VCaP (cell line): ENCODE data around the gene C6orf141.
A peak's percentile ranks its signal among the peaks of the same experiment; 100 is the strongest.

Experiments used
- H3K27ac ChIP-seq: fragments of 450-650 bp; 2 replicates; pipeline ENCODE4 v1.5.1; 2017
- CTCF ChIP-seq: fragments of 450-650 bp; conservative IDR thresholded peaks from 2 replicates; pipeline ENCODE4 v1.5.1; 2017; ENCODE audit warnings: mild to moderate bottlenecking, moderate library complexity

C6orf141 gene

DNA sequence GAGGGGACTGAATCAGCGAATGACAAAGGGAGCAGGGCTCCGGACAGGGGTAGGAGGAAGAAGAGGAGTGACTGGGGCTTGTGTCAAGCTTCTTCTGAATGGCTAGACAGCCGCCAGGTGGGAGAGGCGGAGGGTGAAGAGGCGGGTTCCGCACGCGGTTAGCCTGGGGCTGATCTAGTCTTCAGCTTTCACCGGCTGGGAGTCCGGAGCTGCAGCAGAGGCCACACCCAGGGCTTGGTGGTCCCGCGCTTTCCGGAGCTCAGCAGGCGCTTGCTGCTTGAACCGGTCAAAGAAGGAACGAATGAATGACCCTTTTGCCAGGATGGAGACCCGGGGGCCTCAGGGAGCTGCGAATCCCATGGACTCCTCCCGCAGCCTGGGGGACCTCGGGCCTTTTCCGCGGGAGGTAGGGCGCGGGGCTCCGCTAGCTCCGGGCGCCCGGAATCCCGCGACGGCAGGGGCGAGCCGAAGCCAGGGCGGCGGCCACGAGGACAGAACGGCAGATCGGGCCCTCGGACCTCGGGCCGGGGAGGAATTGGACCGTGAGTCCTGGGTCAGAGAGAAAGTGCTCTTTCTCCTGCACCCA is at the start of gene C6orf141:
Gene C6orf141 (plus strand): TSS at position 177 of the 586 bp plus-strand sequence. CDS start 125 bp downstream, at position 302.
- H3K27ac ChIP-seq = no peak within 1 kb of the TSS
- TF ChIP-seq CTCF = no peak

DNA sequence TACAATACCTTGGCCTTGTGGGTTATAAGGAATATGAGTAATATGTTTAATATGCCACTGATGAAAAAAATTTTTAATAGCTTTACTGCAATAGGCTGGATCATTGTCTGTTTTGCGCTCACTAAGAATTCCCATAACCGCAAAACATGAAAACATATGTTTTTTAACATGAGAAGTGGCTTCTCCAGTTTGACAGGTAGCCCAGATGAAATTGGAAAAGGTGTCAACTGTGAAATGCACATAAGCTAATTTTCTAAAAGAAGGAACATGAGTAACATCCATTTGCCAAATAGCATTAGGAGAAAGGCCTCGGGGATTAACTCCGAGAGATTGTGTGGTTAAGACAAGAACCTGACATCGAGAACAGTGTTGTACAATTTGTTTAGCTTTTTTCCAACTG is 45.8 kb upstream of the C6orf141 start:
- no peak for TF ChIP-seq CTCF
- H3K27ac ChIP-seq = no peak overlapping the region

DNA sequence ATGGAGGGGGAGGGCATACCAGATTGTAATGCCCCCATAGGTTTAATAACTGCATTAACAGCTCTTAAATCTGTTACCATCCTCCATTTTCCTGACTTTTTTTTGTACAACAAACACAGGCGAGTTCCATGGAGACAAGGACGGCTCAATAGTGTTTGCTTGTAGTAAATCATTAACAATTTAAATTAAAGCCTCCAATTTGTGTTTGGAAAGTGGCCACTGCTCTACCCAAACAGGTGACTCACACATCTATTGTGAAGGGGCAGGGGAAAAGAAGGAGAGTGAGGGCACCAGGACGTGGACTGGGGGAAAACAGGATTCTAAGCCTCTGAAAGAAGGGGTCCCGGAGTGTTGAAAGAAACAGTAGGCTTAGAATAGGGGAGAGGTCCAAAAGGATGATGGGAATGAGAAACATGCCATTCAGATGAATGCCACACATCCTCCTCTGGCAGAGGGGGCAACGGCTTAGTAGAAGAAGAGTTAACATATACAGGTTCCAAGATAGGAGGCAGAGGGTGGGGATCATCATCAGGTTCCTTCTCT is 43.8 kb upstream of the C6orf141 start:
- no peak overlapping the region for H3K27ac ChIP-seq
- TF ChIP-seq CTCF = no peak

DNA sequence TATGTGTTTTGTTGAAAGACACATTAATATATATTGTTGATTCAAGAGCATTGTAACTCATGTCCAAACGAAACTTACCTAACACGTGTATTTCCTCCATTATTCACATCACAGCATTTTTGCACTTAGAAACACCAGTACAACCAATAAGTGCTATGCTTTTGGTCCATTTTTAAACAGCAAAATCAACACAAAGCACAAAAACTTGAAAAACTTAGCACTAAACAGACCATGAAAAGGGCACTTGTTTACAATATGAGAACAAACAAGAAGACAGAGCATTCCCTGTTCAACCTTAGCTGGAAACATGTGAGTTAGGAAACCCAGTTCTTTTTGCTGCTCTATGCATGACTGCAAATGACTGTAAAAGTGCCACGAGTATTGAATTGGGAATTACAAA is 41.1 kb upstream of the C6orf141 start:
- H3K27ac ChIP-seq = peak overlapping the region; percentile 48
- no peak for TF ChIP-seq CTCF

GRCh38 chr6:49513153-49513989 is 37.1 kb upstream of the C6orf141 start:
- H3K27ac ChIP-seq = no peak overlapping the region
- TF ChIP-seq CTCF = no peak

DNA sequence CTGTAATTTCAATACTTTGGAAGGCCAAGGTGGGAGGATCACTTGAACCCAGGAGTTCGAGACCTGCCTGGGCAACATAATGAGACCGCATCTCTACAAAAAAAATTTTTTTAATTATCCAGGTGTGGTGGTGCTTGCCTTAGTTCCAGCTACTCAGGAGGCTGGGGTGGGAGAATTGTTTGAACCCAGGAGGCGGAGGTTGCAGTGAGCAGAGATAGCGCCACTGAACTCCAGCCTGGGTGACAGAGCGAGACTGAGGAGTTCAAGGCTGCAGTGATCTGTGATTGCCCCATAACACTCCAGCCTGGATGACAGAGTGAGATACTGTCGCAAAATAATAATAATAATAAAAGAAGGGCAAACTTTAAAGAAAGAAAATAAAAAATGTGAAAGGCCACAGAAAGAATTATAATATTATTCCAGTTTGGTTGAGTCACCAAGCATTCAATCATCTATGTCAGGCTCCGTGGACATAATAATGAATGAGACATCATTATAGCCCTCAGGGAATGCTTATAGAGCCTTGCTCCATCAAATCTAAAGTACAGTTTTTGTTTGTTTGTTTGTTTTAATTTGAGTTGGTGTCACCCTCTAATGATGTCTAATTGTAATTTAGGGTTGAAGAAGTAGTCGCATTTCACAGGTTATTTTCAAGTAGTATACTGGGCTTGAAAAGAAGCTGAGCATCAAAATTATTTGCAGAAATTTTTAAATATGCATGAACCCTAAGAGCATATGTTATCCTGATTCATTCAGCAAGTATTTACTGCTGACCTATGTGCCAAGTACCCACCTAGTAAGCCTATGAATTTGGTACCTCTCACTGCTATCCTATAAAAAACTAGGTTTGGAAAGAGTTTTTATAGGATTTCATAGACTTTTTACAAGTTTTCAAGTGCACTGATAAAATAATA is 35.6 kb upstream of the C6orf141 start:
- no peak for TF ChIP-seq CTCF
- H3K27ac ChIP-seq = no peak overlapping the region
